ENCODE measurements around the gene DNAJC3.

DNA sequence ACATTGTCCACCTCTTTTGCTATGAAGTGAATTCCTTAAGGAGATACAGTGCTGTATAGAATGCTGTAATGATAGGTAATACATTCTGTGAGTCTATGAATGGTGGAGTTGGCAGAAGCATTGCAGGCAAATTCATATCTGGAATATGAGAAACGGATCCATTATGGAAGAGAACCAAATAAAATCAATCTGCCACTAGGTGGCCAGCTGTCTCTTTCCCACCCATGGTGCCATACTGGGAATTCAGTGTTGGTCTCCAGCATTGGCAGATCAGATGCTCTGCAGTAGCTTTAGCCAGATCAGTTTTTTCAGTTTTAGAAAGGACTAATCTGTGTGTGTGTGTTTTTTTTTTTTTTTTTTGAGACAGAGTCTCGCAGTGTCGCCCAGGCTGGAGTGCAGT lies 27.6 kb downstream of the DNAJC3 start:
- TF ChIP-seq, protein P1, sequence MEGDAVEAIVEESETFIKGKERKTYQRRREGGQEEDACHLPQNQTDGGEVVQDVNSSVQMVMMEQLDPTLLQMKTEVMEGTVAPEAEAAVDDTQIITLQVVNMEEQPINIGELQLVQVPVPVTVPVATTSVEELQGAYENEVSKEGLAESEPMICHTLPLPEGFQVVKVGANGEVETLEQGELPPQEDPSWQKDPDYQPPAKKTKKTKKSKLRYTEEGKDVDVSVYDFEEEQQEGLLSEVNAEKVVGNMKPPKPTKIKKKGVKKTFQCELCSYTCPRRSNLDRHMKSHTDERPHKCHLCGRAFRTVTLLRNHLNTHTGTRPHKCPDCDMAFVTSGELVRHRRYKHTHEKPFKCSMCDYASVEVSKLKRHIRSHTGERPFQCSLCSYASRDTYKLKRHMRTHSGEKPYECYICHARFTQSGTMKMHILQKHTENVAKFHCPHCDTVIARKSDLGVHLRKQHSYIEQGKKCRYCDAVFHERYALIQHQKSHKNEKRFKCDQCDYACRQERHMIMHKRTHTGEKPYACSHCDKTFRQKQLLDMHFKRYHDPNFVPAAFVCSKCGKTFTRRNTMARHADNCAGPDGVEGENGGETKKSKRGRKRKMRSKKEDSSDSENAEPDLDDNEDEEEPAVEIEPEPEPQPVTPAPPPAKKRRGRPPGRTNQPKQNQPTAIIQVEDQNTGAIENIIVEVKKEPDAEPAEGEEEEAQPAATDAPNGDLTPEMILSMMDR (IDR thresholded peaks at IDR 0.05; ENCODE audit: insufficient read depth, low read length): no peak
- TF ChIP-seq POLR2AphosphoS5 (IDR thresholded peaks at IDR 0.05; ENCODE audit: low read depth): no peak
- TF ChIP-seq, protein P2, sequence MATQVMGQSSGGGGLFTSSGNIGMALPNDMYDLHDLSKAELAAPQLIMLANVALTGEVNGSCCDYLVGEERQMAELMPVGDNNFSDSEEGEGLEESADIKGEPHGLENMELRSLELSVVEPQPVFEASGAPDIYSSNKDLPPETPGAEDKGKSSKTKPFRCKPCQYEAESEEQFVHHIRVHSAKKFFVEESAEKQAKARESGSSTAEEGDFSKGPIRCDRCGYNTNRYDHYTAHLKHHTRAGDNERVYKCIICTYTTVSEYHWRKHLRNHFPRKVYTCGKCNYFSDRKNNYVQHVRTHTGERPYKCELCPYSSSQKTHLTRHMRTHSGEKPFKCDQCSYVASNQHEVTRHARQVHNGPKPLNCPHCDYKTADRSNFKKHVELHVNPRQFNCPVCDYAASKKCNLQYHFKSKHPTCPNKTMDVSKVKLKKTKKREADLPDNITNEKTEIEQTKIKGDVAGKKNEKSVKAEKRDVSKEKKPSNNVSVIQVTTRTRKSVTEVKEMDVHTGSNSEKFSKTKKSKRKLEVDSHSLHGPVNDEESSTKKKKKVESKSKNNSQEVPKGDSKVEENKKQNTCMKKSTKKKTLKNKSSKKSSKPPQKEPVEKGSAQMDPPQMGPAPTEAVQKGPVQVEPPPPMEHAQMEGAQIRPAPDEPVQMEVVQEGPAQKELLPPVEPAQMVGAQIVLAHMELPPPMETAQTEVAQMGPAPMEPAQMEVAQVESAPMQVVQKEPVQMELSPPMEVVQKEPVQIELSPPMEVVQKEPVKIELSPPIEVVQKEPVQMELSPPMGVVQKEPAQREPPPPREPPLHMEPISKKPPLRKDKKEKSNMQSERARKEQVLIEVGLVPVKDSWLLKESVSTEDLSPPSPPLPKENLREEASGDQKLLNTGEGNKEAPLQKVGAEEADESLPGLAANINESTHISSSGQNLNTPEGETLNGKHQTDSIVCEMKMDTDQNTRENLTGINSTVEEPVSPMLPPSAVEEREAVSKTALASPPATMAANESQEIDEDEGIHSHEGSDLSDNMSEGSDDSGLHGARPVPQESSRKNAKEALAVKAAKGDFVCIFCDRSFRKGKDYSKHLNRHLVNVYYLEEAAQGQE (IDR thresholded peaks at IDR 0.05; ENCODE audit: insufficient replicate concordance, low read depth): no peak
